ENCODE data around the gene ERC1.

DNA sequence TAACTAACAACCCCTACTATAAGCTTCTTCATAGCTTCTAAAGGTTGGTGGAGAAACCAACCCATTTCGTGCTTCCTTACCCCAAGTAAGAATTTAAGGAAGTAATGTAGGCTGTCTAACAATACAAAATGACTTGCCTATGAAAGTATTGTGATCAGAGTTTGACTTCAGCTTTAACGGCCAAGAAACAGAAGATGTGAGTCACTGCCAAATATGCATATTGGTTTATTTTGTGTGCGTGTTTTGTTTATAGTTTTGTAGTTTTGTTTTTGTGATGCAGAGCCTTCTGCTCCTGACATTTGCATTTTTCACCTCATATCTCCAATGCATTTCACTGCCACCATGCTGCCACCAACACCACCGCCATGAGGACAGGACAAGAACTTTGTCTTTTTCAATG lies 457.3 kb downstream of the ERC1 start:
- TF ChIP-seq, protein P1, sequence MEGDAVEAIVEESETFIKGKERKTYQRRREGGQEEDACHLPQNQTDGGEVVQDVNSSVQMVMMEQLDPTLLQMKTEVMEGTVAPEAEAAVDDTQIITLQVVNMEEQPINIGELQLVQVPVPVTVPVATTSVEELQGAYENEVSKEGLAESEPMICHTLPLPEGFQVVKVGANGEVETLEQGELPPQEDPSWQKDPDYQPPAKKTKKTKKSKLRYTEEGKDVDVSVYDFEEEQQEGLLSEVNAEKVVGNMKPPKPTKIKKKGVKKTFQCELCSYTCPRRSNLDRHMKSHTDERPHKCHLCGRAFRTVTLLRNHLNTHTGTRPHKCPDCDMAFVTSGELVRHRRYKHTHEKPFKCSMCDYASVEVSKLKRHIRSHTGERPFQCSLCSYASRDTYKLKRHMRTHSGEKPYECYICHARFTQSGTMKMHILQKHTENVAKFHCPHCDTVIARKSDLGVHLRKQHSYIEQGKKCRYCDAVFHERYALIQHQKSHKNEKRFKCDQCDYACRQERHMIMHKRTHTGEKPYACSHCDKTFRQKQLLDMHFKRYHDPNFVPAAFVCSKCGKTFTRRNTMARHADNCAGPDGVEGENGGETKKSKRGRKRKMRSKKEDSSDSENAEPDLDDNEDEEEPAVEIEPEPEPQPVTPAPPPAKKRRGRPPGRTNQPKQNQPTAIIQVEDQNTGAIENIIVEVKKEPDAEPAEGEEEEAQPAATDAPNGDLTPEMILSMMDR (IDR thresholded peaks at IDR 0.05; ENCODE audit: low read depth, low read length, poor library complexity, severe bottlenecking) = no peak
- no peak for TF ChIP-seq EZH2phosphoT487 (IDR thresholded peaks at IDR 0.05; ENCODE audit: borderline replicate concordance, low read length)

All from DOHH2 (cell line).